Ectodermal cell (in vitro differentiated cells): ENCODE measurements around the gene SATB2.

Experiments used
- H3K27ac ChIP-seq: 2 replicates; pipeline ENCODE4 v1.7.0; 2013; ENCODE audit warnings: mild to moderate bottlenecking, low read depth, low read length; ENCODE audit not compliant: insufficient read depth, poor library complexity, severe bottlenecking
- H3K27me3 ChIP-seq: 2 replicates; pipeline ENCODE4 v1.7.0; 2013; ENCODE audit warnings: mild to moderate bottlenecking, low read length; ENCODE audit not compliant: insufficient read depth, control insufficient read depth, poor library complexity, severe bottlenecking
- H3K36me3 ChIP-seq: one replicate; pipeline ENCODE4 v1.7.0; 2013; ENCODE audit warnings: low read length; ENCODE audit not compliant: control insufficient read depth, insufficient read depth
- H3K4me1 ChIP-seq: one replicate; pipeline ENCODE4 v1.7.0; 2013; ENCODE audit warnings: low read length; ENCODE audit not compliant: control insufficient read depth, insufficient read depth
- H3K4me3 ChIP-seq: 2 replicates; pipeline ENCODE4 v1.7.0; 2013; ENCODE audit warnings: low read depth, low read length, control low read depth; ENCODE audit not compliant: insufficient read depth
- H3K9me3 ChIP-seq: 2 replicates; pipeline ENCODE4 v1.7.0; 2013; ENCODE audit warnings: mild to moderate bottlenecking, low read length, moderate library complexity; ENCODE audit not compliant: control insufficient read depth
- WGBS, 2 experiments: methylation state at CpG; one replicate each; pipeline ENCODE4 v1.1.7; 2013; ENCODE audit warnings: missing lambda C conversion rate in 2 of 2; 5-methylcytosine and 5-hydroxymethylcytosine counted together

Gene SATB2

DNA sequence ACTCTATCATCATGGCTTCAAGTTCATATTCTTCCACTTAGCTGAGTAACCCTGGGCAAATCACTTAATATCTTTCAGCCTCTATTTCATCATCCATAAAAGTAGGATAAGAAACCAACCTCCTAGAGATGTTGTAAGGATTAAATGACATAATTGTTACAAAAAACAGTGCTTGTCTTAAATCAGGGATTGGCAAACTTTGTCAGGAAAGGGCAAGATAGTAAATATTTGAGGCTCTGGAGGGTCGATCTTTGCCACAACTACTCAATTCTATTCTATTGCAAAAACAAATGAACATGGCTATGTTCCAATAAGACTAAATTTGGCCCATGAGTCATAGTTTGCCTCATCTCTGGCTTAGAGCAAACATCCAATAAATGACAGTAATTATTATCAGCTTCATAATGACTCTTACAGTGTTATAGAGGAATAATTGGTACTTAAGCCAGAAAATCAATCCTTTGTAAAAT, 184.7 kb downstream of the SATB2 start:
- Histone ChIP-seq H3K4me1 (no peaks in the 10 kb centered on the region), H3K9me3 (no peaks in the 10 kb centered on the region), H3K27ac (no peak overlapping the region), H3K4me3 (no peak overlapping the region), H3K27me3 (no peaks in the 10 kb centered on the region), H3K36me3 (no peaks in the 10 kb centered on the region)
- 91 to 95% methylated on average over 1 of the region's 1 CpG for WGBS, 2 experiments

DNA sequence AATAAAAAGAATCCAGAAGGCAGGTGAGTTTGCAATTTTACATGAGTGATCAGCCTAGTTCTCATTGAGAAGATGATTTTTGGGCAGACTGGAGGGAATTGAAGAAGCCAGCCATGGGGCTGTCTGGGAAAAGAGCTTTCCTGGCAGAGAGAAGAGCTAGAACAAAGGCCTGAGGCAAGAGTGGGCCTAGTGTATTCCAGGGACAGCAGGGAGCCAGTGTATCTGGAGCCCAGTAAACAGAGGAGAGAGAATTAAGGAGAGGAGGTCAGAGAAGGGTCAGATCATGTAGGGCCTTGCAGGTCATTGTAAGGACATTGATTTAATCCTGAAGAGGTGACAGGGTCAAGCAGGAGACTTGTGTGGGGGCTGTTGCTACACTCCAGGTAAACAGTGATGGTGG, 195.8 kb downstream of the SATB2 start:
- Histone ChIP-seq H3K36me3 (no peaks in the 10 kb centered on the region), H3K9me3 (peaks cover 3% of the 10 kb centered on the region), H3K27me3 (no peaks in the 10 kb centered on the region), H3K4me3 (no peak overlapping the region), H3K27ac (no peak overlapping the region), H3K4me1 (no peaks in the 10 kb centered on the region)

DNA sequence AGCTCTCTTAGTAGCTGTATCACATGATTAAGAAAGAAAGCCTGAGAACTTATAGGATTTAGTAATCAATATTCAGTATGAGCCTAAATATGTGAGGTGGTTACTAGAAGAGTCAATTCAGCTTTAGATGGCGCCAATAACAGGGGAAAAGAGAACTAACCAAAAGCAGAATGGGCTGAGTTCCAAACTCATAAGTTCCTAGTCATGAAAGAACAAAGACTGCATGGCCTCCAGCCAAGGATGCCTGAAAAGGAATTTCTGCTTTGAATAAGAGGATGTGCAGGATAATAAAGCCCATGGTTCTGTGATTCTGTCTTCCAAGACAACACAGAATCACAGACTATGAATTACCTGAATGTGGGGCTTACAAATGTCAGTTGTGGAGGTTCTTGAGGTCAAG, 196.5 kb downstream of the SATB2 start:
- Histone ChIP-seq H3K9me3 (peaks cover 3% of the 10 kb centered on the region), H3K27ac (no peak overlapping the region), H3K27me3 (no peaks in the 10 kb centered on the region), H3K4me3 (no peak overlapping the region), H3K4me1 (no peaks in the 10 kb centered on the region), H3K36me3 (no peaks in the 10 kb centered on the region)
- WGBS, 2 experiments = 90 to 98% methylated on average over 1 of the region's 1 CpG

DNA sequence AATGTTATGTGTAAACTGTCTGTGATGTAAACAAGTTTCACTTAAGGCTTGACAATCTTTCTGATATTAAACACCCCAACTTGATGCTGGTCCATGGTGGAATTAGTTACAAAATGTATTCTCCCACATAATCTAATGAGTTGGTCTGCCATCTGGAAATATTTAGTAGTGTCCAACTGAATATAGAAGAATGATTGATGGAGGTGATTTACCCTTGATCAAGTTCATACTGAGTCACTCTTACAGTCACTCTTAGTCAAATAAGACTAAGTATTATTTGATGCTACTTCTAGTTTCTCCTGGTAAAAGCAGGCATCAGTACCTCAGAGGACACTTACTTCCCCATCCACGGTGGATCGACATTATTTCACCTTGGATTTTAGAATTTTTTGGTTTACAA, 198.1 kb downstream of the SATB2 start:
- H3K36me3 ChIP-seq = no peaks in the 10 kb centered on the region
- 97 to 98% methylated on average over 2 of the region's 2 CpGs for WGBS, 2 experiments

DNA sequence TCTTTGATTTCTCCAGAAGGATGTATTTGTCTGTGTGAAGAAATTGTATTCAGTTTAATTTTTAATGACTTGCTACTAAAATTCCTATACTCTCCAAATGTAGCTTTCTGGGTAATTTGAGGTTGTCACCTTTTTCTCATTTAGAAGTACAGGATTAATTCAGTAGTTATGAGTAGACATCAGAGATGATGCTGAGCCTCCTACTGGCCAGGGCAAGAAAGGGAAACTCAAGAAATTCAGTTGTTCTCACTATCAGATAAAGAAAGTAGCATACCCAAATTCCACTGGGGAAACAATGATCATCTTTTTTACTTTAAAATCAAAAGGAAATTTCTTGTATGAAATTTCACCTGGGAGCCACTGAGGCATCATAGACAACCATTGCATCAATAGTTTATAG, 199.4 kb downstream of the SATB2 start:
- no peak overlapping the region for H3K4me3 ChIP-seq
- H3K36me3 ChIP-seq = no peaks in the 10 kb centered on the region
- H3K4me1 ChIP-seq = no peaks in the 10 kb centered on the region
- no peaks in the 10 kb centered on the region for H3K9me3 ChIP-seq
- H3K27me3 ChIP-seq = no peaks in the 10 kb centered on the region
- H3K27ac ChIP-seq = no peak overlapping the region

More for the DNA sequence above, 198.1 kb downstream of the SATB2 start:
- no peaks in the 10 kb centered on the region for H3K4me1 ChIP-seq
- no peak overlapping the region for H3K27ac ChIP-seq
- H3K4me3 ChIP-seq = no peak overlapping the region
- no peaks in the 10 kb centered on the region for H3K27me3 ChIP-seq
- peaks cover 3% of the 10 kb centered on the region for H3K9me3 ChIP-seq

DNA sequence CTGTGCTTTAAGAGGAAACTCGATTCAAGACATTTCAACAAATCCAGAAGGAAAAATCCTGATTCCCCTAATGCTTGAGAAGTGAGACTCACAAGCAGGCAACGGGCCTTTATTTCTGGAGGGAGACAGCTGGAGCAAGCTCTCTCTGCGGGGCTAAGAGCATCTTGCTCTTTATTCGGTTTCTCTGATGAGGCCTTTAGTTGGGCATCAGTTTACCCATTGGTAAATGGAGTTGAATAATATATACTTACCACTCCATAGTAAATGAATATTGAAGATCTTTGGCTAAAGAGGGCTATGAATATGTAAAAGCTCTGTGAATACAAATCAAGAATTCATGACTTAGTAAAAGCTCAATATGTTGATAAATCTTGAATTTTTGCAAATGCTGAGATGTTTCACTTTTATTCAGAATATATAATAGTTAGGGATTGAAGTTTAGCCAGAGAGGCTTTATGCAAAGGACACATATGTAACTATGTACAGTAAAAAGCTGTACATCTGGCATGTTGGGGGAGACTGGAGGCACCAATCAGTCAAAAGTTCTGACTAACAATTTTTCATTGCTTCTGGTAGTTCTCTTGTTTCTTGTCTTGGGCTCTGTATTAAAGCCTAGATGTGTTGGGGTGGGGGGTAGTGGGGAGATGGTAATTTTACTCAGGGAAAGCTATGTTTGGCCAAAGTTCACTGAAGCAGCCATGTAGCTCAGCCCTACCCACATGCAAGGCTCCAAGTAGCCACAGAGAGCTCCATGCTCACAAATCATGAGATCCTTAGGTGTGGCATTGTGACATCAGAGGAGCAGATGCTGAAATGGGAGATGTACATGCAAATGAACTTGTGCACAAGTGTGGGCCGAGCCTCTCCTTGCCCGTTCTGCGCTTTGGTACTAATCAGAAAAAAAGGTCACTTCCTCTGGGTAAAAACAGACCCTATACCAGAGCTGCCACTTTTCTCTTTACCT, 200.2 kb downstream of the SATB2 start:
- Histone ChIP-seq H3K27me3 (no peaks in the 10 kb centered on the region), H3K27ac (no peak overlapping the region)
- WGBS, 2 experiments = 86 to 95% methylated on average over 7 of the region's 7 CpGs

DNA sequence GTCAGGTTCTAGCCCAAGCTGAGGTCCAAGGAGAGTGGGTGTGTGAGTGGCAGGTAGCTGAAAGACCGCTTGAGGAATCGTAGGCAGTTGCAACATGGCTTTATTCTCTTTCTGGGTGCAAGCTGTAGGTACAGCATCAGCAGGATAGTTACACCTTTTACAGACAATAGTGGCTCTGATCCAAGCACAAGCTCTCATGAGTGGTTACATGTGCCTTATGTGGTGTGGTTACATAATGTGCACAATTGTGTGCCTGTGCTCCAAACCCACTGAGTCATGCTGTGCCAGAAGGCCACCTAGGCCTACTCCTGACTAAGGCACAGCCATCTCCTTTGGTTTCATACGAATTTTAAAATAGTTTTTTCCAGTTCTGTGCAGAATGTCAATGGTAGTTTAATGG, 227.6 kb downstream of the SATB2 start:
- WGBS, 2 experiments = 94 to 96% methylated on average over 3 of the region's 3 CpGs
- no peaks in the 10 kb centered on the region for H3K27me3 ChIP-seq
- H3K9me3 ChIP-seq = no peaks in the 10 kb centered on the region
- H3K4me3 ChIP-seq = no peak overlapping the region
- H3K4me1 ChIP-seq = no peaks in the 10 kb centered on the region
- no peaks in the 10 kb centered on the region for H3K36me3 ChIP-seq
- H3K27ac ChIP-seq = no peak overlapping the region

More for the DNA sequence above, 200.2 kb downstream of the SATB2 start:
- no peak overlapping the region for H3K4me3 ChIP-seq
- H3K4me1 ChIP-seq = no peaks in the 10 kb centered on the region
- no peaks in the 10 kb centered on the region for H3K9me3 ChIP-seq
- no peaks in the 10 kb centered on the region for H3K36me3 ChIP-seq

DNA sequence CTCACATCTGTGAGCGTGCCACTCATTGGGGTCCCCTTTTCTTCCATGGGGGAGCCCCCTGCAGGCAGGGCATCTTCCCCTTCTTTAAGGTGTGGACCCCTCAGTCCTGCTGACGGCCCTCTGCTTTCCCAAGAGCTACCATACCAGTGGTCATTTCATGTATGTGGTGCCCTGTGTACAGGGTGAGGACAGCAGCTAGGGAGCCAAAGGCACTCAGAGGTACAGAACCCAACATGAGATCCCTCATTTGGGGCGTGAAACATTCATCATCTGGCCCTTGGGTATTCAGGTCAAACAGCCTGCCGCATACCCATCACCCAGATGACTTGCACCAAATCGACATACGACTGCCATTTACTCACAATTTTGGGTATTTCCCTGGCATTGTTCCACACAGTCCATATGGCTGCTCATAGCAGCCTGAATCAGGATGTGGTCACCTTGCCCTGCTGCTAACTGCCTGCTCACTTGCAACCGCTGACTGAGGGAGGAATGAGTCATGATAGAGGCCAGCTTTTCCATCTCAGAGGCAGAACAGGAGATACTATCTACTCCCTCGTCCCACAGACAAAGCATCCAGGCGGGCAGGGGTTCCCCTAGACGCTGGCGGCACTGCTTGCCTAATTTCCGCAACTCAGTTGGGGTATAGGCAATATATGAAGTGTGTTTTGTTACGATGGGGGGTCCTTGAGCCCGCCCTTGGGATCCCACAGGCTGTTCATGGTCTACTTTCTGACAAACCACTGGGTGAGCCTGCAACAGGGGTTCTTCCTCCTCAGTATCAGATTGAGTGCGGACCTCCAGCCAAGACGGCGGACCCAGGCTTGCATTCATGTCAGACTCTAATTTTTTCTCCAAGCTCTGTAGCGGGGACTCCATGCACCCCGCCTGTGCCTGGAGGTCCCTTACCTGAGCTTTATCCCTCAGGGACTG, 228.6 kb downstream of the SATB2 start:
- Histone ChIP-seq H3K36me3 (no peaks in the 10 kb centered on the region), H3K9me3 (no peaks in the 10 kb centered on the region), H3K27ac (no peak overlapping the region), H3K4me1 (no peaks in the 10 kb centered on the region), H3K4me3 (no peak overlapping the region), H3K27me3 (no peaks in the 10 kb centered on the region)
- WGBS, 2 experiments = 93 to 96% methylated on average over 19 of the region's 19 CpGs

DNA sequence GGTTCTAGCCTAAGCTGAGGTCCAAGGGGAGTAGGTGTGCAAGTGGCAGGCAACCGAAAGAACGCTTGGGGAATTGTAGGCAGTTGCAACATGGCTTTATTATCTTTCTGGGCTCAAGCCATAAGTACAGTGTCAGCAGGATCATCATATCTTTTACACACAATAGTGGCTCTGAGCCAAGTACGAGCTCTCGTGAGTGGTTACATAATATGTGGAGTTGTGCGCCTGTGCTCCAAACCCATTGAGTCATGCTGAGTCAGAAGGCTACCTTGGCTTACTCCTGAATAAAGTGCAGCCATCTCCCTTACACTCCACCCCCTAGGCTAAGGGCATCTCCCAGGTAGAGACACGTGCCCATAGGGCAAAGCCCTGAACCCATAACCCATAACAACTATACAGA, 233.9 kb downstream of the SATB2 start:
- Histone ChIP-seq H3K27me3 (no peaks in the 10 kb centered on the region), H3K27ac (no peak overlapping the region), H3K9me3 (no peaks in the 10 kb centered on the region), H3K36me3 (no peaks in the 10 kb centered on the region), H3K4me3 (no peak overlapping the region), H3K4me1 (no peaks in the 10 kb centered on the region)
- WGBS, 2 experiments = 89 to 94% methylated on average over 5 to 6 of the region's 6 CpGs

DNA sequence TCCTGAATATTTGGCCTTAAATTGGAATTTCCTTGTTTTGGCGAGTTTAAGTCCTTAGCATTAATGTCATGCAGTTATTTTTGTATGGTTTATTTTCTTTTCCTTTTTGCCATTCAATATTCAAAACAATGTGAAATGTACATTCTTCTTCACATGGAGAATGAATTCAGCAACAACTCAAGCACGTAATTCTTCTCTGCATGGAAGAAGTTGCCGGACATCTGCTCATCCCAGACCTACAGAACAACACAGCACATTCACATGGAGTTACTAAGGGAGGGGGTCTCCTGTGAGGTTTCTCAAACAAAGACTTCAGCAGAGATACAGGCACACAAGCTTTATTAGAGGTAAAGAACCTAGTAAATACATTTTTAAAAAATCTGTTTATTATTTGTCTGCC, 236.8 kb downstream of the SATB2 start:
- Histone ChIP-seq H3K9me3 (no peaks in the 10 kb centered on the region), H3K27me3 (no peaks in the 10 kb centered on the region), H3K4me3 (no peak overlapping the region), H3K27ac (no peak overlapping the region), H3K36me3 (no peaks in the 10 kb centered on the region), H3K4me1 (no peaks in the 10 kb centered on the region)
- 90 to 98% methylated on average over 2 to 3 of the region's 3 CpGs for WGBS, 2 experiments
